ENCODE data around the gene GPER1.

GRCh38 chr7:1064581-1064980 is 23.3 kb upstream of the GPER1 start:
- TF ChIP-seq CTCF (conservative IDR thresholded peaks at IDR 0.05; ENCODE audit: low read length) (no peak), EZH2phosphoT487 (IDR thresholded peaks at IDR 0.05; ENCODE audit: borderline replicate concordance, low read depth, low read length) (no peak)

Data from OCI-LY7 (cell line).